H1 (cell line): ENCODE results near the gene TCEA2. TPM values are rescaled to one million over a fixed set of nuclear protein-coding genes. Genes with fewer than 3 reads are reported as not detected.

Experiments
- CTCF ChIA-PET: fragments of 300-600 bp; sonication (Branson Sonifier 250); formaldehyde crosslinking; loops from one replicate; lab custom pipeline; 2021; ENCODE audit not compliant: partially characterized antibody; lab: Charles Lee
- POLR2A ChIA-PET: fragments of 300-600 bp; sonication (Branson Sonifier 250); formaldehyde crosslinking; loops from one replicate; lab custom pipeline; 2021; ENCODE audit warnings: inconsistent platforms; ENCODE audit not compliant: partially characterized antibody; lab: Charles Lee
- DNase-seq, 2 experiments: peaks; one replicate each; pipeline versions ENCODE4 v3.0.0 to v3.0.0-alpha.2; 2010 to 2022; ENCODE audit warnings: low spot score in 2 of 2, low read depth in 1 of 2, mixed read lengths in 1 of 2
- FAIRE-seq: peaks from 2 replicates; lab custom pipeline; 2011; peaks lifted over from hg19 to GRCh38; lab: Jason Lieb, UNC
- H2AFZ ChIP-seq: 2 replicates; pipeline ENCODE4 v1.8.1; 2012; ENCODE audit warnings: low read length, inconsistent platforms
- H2AK5ac ChIP-seq: 2 replicates; pipeline ENCODE4 v1.6.1; 2013; ENCODE audit warnings: low read depth, low read length
- H2BK120ac ChIP-seq: replicated peaks from 2 replicates; pipeline ENCODE3; 2013; ENCODE audit warnings: low read depth, low read length, inconsistent platforms
- H2BK12ac ChIP-seq: 2 replicates; pipeline ENCODE4 v1.6.1; 2013; ENCODE audit warnings: low read depth, low read length
- H2BK15ac ChIP-seq: 2 replicates; pipeline ENCODE4 v1.6.1; 2013; ENCODE audit warnings: low read length
- H2BK20ac ChIP-seq: 2 replicates; pipeline ENCODE4 v1.6.1; 2013; ENCODE audit warnings: low read length
- H2BK5ac ChIP-seq: 2 replicates; pipeline ENCODE4 v1.6.1; 2013; ENCODE audit warnings: low read depth, low read length
- H3K14ac ChIP-seq: 2 replicates; pipeline ENCODE4 v1.6.1; 2013; ENCODE audit warnings: inconsistent platforms; ENCODE audit not compliant: insufficient read length
- H3K18ac ChIP-seq: 2 replicates; pipeline ENCODE4 v1.6.1; 2013; ENCODE audit warnings: low read length; ENCODE audit errors: extremely low read depth
- H3K23ac ChIP-seq: 2 replicates; pipeline ENCODE4 v1.6.1; 2013; ENCODE audit warnings: inconsistent platforms; ENCODE audit not compliant: insufficient read length
- H3K23me2 ChIP-seq: 2 replicates; pipeline ENCODE4 v1.6.1; 2013; ENCODE audit warnings: low read depth, low read length
- H3K27ac ChIP-seq: 2 replicates; pipeline ENCODE4 v1.6.1; 2011; ENCODE audit warnings: low read depth, low read length, inconsistent platforms
- H3K27me3 ChIP-seq, 4 experiments: replicated peaks in 1 of 4; 1 replicate in 1 of 4; 2 replicates in 3 of 4; pipeline versions ENCODE4 v1.6.1 to v1.8.1; 2011 to 2013; ENCODE audit warnings: low read length in 3 of 4, mild to moderate bottlenecking in 3 of 4, inconsistent platforms in 2 of 4, mixed read lengths in 2 of 4, moderate library complexity in 1 of 4; ENCODE audit not compliant: control insufficient read depth in 3 of 4, insufficient read depth in 3 of 4; ENCODE audit errors: extremely low read depth in 1 of 4
- H3K36me3 ChIP-seq, 4 experiments: 2 replicates each; pipeline versions ENCODE4 v1.6.1 to v1.8.1; 2011 to 2013; ENCODE audit warnings: mild to moderate bottlenecking in 4 of 4, low read length in 3 of 4, moderate library complexity in 2 of 4, control low read depth in 1 of 4, inconsistent platforms in 1 of 4; ENCODE audit not compliant: insufficient read depth in 4 of 4, control insufficient read depth in 2 of 4
- H3K4ac ChIP-seq: replicated peaks from 2 replicates; pipeline ENCODE3; 2013; ENCODE audit warnings: low read length, low read depth, mixed read lengths, inconsistent platforms; ENCODE audit not compliant: insufficient read length
- H3K4me1 ChIP-seq, 4 experiments: replicated peaks in 1 of 4; 1 replicate in 1 of 4; 2 replicates in 3 of 4; pipeline versions ENCODE4 v1.6.1 to v1.8.1; 2011 to 2013; ENCODE audit warnings: low read length in 3 of 4, inconsistent platforms in 2 of 4, mixed read lengths in 1 of 4; ENCODE audit not compliant: insufficient read depth in 4 of 4, control insufficient read depth in 3 of 4
- H3K4me2 ChIP-seq, 2 experiments: 2 replicates each; pipeline versions ENCODE4 v1.6.1 to v1.8.1; 2011 to 2013; ENCODE audit warnings: low read depth in 2 of 2, low read length in 2 of 2, control low read depth in 1 of 2, inconsistent platforms in 1 of 2, mild to moderate bottlenecking in 1 of 2; ENCODE audit not compliant: insufficient read depth in 1 of 2
- H3K4me3 ChIP-seq, 4 experiments: fragments of 200-600, 300-600 bp in 1 of 4; sonication (generic), shearing (Covaris generic), sonication (Bioruptor Twin) in 1 of 4; 2 replicates each; pipeline versions ENCODE4 v1.5.1 to v1.8.1; 2011 to 2016; ENCODE audit warnings: low read length in 4 of 4, low read depth in 3 of 4, control low read depth in 2 of 4, inconsistent platforms in 2 of 4, mild to moderate bottlenecking in 2 of 4, mixed read lengths in 1 of 4, moderate library complexity in 1 of 4; ENCODE audit not compliant: insufficient read depth in 2 of 4; ENCODE audit errors: extremely low read depth in 1 of 4
- H3K56ac ChIP-seq: replicated peaks from 2 replicates; pipeline ENCODE3; 2013; ENCODE audit warnings: low read depth, mild to moderate bottlenecking, mixed read lengths, low read length, inconsistent platforms; ENCODE audit not compliant: insufficient read length
- H3K79me1 ChIP-seq: 2 replicates; pipeline ENCODE4 v1.6.1; 2013; ENCODE audit warnings: low read depth, low read length, control low read depth
- H3K79me2 ChIP-seq, 2 experiments: 2 replicates each; pipeline versions ENCODE4 v1.6.1 to v1.8.1; 2012 to 2013; ENCODE audit warnings: low read length in 2 of 2, mild to moderate bottlenecking in 2 of 2, inconsistent platforms in 1 of 2; ENCODE audit not compliant: insufficient read depth in 2 of 2, control insufficient read depth in 1 of 2
- H3K9ac ChIP-seq, 4 experiments: replicated peaks in 1 of 4; 1 replicate in 1 of 4; 2 replicates in 3 of 4; pipeline versions ENCODE4 v1.6.1 to v1.8.1; 2011 to 2013; ENCODE audit warnings: low read depth in 3 of 4, low read length in 3 of 4, control low read depth in 2 of 4, mild to moderate bottlenecking in 2 of 4, moderate library complexity in 2 of 4, inconsistent platforms in 1 of 4; ENCODE audit errors: extremely low read depth in 1 of 4
- H3K9me3 ChIP-seq, 2 experiments: 2 replicates each; pipeline versions ENCODE4 v1.6.1 to v1.8.1; 2012 to 2013; ENCODE audit warnings: mild to moderate bottlenecking in 2 of 2, moderate library complexity in 2 of 2, control low read depth in 1 of 2, inconsistent platforms in 1 of 2, low read depth in 1 of 2, low read length in 1 of 2, mixed read lengths in 1 of 2; ENCODE audit not compliant: insufficient read depth in 2 of 2
- H4K20me1 ChIP-seq, 2 experiments: replicated peaks in 1 of 2; 2 replicates each; pipeline versions ENCODE3 to v1.8.1; 2011 to 2013; ENCODE audit warnings: inconsistent platforms in 2 of 2, low read length in 2 of 2, mild to moderate bottlenecking in 1 of 2; ENCODE audit not compliant: insufficient read depth in 2 of 2, control insufficient read depth in 1 of 2
- H4K5ac ChIP-seq: 2 replicates; pipeline ENCODE4 v1.6.1; 2013; ENCODE audit warnings: low read length, low read depth, mixed read lengths, inconsistent platforms; ENCODE audit not compliant: insufficient read length
- H4K8ac ChIP-seq: 2 replicates; pipeline ENCODE4 v1.8.0; 2013; ENCODE audit warnings: mild to moderate bottlenecking, moderate library complexity, low read length, inconsistent platforms; ENCODE audit not compliant: insufficient read depth; ENCODE audit errors: extremely low read depth
- H4K91ac ChIP-seq: replicated peaks from 2 replicates; pipeline ENCODE3; 2013; ENCODE audit warnings: low read length, mixed read lengths, inconsistent platforms; ENCODE audit not compliant: insufficient read length
- BRCA1 ChIP-seq: IDR thresholded peaks from 2 replicates; pipeline ENCODE4 v1.6.1; 2012; ENCODE audit warnings: low read depth, low read length, improper control_type of control experiment
- CBX8 ChIP-seq: fragments of 300-800, 300-1000 bp; sonication (generic); IDR thresholded peaks from 2 replicates; pipeline ENCODE4 v1.7.1; 2016; ENCODE audit warnings: low read depth, low read length, borderline replicate concordance
- CHD1 ChIP-seq: IDR thresholded peaks from 2 replicates; pipeline ENCODE4 v1.6.1; 2012; ENCODE audit warnings: low read depth, low read length, improper control_type of control experiment
- PHF8 ChIP-seq: fragments of 200-600 bp; sonication (generic); conservative IDR thresholded peaks from 2 replicates; pipeline ENCODE4 v1.7.1; 2012; ENCODE audit warnings: low read depth, mild to moderate bottlenecking, inconsistent platforms, low read length, moderate library complexity
- POLR2AphosphoS5 ChIP-seq: IDR thresholded peaks from 2 replicates; pipeline ENCODE4 v1.6.1; 2011; ENCODE audit warnings: low read depth, low read length
- RAD21 ChIP-seq, 2 experiments: IDR thresholded peaks in 1 of 2; conservative IDR thresholded peaks in 1 of 2; 2 replicates each; pipeline ENCODE4 v1.6.1; 2011; ENCODE audit warnings: low read depth in 2 of 2, low read length in 2 of 2, improper control_type of control experiment in 1 of 2, inconsistent platforms in 1 of 2, mild to moderate bottlenecking in 1 of 2, moderate library complexity in 1 of 2
- RFX5 ChIP-seq: IDR thresholded peaks from 2 replicates; pipeline ENCODE4 v1.6.1; 2011; ENCODE audit warnings: low read depth, low read length, improper control_type of control experiment, borderline replicate concordance
- SIX5 ChIP-seq: IDR thresholded peaks from 2 replicates; pipeline ENCODE4 v1.6.1; 2011; ENCODE audit warnings: mild to moderate bottlenecking, low read depth, low read length
- SRF ChIP-seq: IDR thresholded peaks from 2 replicates; pipeline ENCODE4 v1.6.1; 2011; ENCODE audit warnings: mild to moderate bottlenecking, low read depth, low read length, moderate library complexity
- TCF12 ChIP-seq: IDR thresholded peaks from 2 replicates; pipeline ENCODE4 v1.6.1; 2011; ENCODE audit warnings: low read depth, mild to moderate bottlenecking, low read length
- USF2 ChIP-seq: IDR thresholded peaks from 2 replicates; pipeline ENCODE4 v1.6.1; 2011; ENCODE audit warnings: low read length, improper control_type of control experiment
- WGBS, 2 experiments: shearing (Covaris generic) in 1 of 2; methylation state at CpG; one replicate each; pipeline versions ENCODE4 v1.1.6 to v1.1.7; 2013 to 2015; ENCODE audit warnings: low lambda C conversion rate in 2 of 2, mixed read lengths in 2 of 2, inconsistent platforms in 1 of 2, low coverage in 1 of 2, missing lambda C conversion rate in 1 of 2; ENCODE audit not compliant: insufficient replicate concordance in 2 of 2, insufficient coverage in 1 of 2, insufficient read length in 1 of 2; ENCODE audit errors: extremely low coverage in 1 of 2, missing lambda C conversion rate in 1 of 2; 5-methylcytosine and 5-hydroxymethylcytosine counted together
- polyA plus RNA-seq, 7 experiments: library from polyadenylated mRNA; depleted of rRNA in 3 of 7; stranded (reverse) in 5 of 7; unstranded in 2 of 7; fragments of >200 nt in 5 of 7; fragments of 200-250 nt in 2 of 7; gene quantifications; 1 replicate in 5 of 7; 2 replicates in 1 of 7; 4 replicates in 1 of 7; pipeline versions ENCODE4 v1.2.1 to v1.2.3, GENCODE V29; 2011 to 2013; ENCODE audit warnings: missing spikeins in 2 of 7, mixed read lengths in 2 of 7
- total RNA-seq: library from RNA; stranded (reverse); fragmentation: NEBNext Ultra II Directional; extraction: Animal tissue kit (Norgen Biotek cat#: 25700); gene quantifications from 2 replicates; pipeline ENCODE4 v1.2.1, GENCODE V29; 2021

Gene TCEA2
- total and polyA plus RNA-seq, 2 of the 8 experiments (the other 6 are each of a cell fraction or from before 2014, with no cell fraction given): 41.4 to 42.3 TPM

GRCh38 chr20:64051033-64051452 is 12.0 kb upstream of the TCEA2 start:
- POLR2A ChIA-PET: interaction anchor here (0.9 to 2.0 kb wide), 3 partner anchors 9 to 393 kb away, joined by 3 to 9 read pairs (median 4); partner anchors contain the start of gene RTEL1

More at GRCh38 chr20:64051033-64051452, 12.0 kb upstream of the TCEA2 start:
- H3K14ac ChIP-seq: no peak overlapping the region
- H2AFZ ChIP-seq: no peak overlapping the region
- no peak overlapping the region; the same call in 1 of the 2 replicates for H2BK20ac ChIP-seq
- no peak overlapping the region for H3K9ac ChIP-seq
- no peak overlapping the region for H3K4me3 ChIP-seq
- no peak overlapping the region for H2BK12ac ChIP-seq
- H3K27me3 ChIP-seq: peaks cover 41 to 60% (median 50%) of the 10 kb centered on the region in 4 experiments
- no peaks in the 10 kb centered on the region for H4K20me1 ChIP-seq
- H3K79me2 ChIP-seq: no peaks in the 10 kb centered on the region
- H3K56ac ChIP-seq: no peak overlapping the region
- no peak overlapping the region for H4K5ac ChIP-seq
- FAIRE-seq: no peak
- H2BK120ac ChIP-seq: no peak overlapping the region
- no peak overlapping the region for H2BK15ac ChIP-seq
- no peak overlapping the region for H3K23ac ChIP-seq
- no peaks in the 10 kb centered on the region for H3K9me3 ChIP-seq
- peaks cover 0 to 24% (median 11%) of the 10 kb centered on the region in 4 experiments; a peak in 6 of 7 replicates for H3K4me1 ChIP-seq
- no peaks in the 10 kb centered on the region for H3K79me1 ChIP-seq
- H3K4ac ChIP-seq: no peak overlapping the region
- H3K36me3 ChIP-seq: peaks cover 0 to 10% (median 0%) of the 10 kb centered on the region in 4 experiments; a peak in 1 of 8 replicates
- CTCF ChIA-PET: interaction anchor here (0.8 to 15.0 kb wide), 6 partner anchors 8 to 69 kb away, joined by 3 to 139 read pairs (median 30); partner anchors contain the start of genes LKAAEAR1, OPRL1 and RGS19
- no peak overlapping the region for H3K27ac ChIP-seq
- H3K18ac ChIP-seq: no peak overlapping the region
- no peak overlapping the region for H4K8ac ChIP-seq
- no peak overlapping the region; a peak in 1 of 4 replicates for H3K4me2 ChIP-seq
- TF ChIP-seq USF2 (no peak), POLR2AphosphoS5 (no peak), RAD21 (IDR thresholded peaks at IDR 0.05 in 1 of 2, conservative IDR thresholded peaks at IDR 0.05 in 1 of 2; ENCODE audit: low read depth in 2 of 2, low read length in 2 of 2) (no peak), PHF8 (no peak), BRCA1 (no peak), SRF (no peak), CBX8 (no peak), TCF12 (no peak), RFX5 (no peak), SIX5 (no peak), CHD1 (no peak)
- TF ChIP-seq, all 59 proteins: peak for 0
- Histone ChIP-seq H4K91ac (no peak overlapping the region), H2BK5ac (no peak overlapping the region), H2AK5ac (0 out of 2 replicates have a peak overlapping the region, but pooled peaks have one; percentile 24), H3K23me2 (peaks cover 4% of the 10 kb centered on the region; the same call in 1 of the 2 replicates)
- DNase-seq: no peak
- 84% methylated on average over 6 of the region's 11 CpGs; no CpG with 5 or more reads in 1 of the 2 experiments for WGBS, 2 experiments
